ENCODE data around the gene LINC00305. TPM values are rescaled to one million over a fixed set of nuclear protein-coding genes. Genes with fewer than 3 reads are reported as not detected.

LINC00305 gene
- total and polyA plus RNA-seq, 2 donors (not counting 3 experiments of a cell fraction or from before 2014, with no cell fraction given), result not detected

GRCh38 chr18:64116571-64117175, 32.2 kb downstream of the LINC00305 start:
- TF ChIP-seq JUN (IDR thresholded peaks at IDR 0.05; ENCODE audit: borderline replicate concordance, insufficient read depth, insufficient read length, low read depth) (no peak), FOS (IDR thresholded peaks at IDR 0.05; ENCODE audit: borderline replicate concordance, insufficient read depth, low read length) (no peak), POLR2A (IDR thresholded peaks at IDR 0.05; ENCODE audit: low read depth, low read length) (no peak), POLR2AphosphoS5 (IDR thresholded peaks at IDR 0.05; ENCODE audit: insufficient read depth, low read depth, low read length) (no peak), GATA2 (IDR thresholded peaks at IDR 0.05; ENCODE audit: insufficient read depth, insufficient read length, low read depth, low read length) (no peak), MYC (IDR thresholded peaks at IDR 0.05; ENCODE audit: low read depth, low read length) (no peak), MAX (IDR thresholded peaks at IDR 0.05; ENCODE audit: insufficient read depth, insufficient read length) (no peak), CTCF (IDR thresholded peaks at IDR 0.05; ENCODE audit: extremely low read depth in 1 of 2, insufficient read depth in 1 of 2, low read depth in 1 of 2, low read length in 2 of 2) (no peak), EZH2 (IDR thresholded peaks at IDR 0.05; ENCODE audit: borderline replicate concordance, low read depth, low read length, severe bottlenecking) (no peak)
- intact Hi-C loops (cut with micrococcal nuclease), result no loop called here
- no peaks in the 10 kb centered on the region for H3K4me1 ChIP-seq (ENCODE audit: control insufficient read depth, extremely low read depth, insufficient read depth, low read length)
- no TSS peak for BruUV-seq (replicated peaks)
- no peak overlapping the region for H2AFZ ChIP-seq (ENCODE audit: low read depth, low read length)
- H3K9me1 ChIP-seq (replicated peaks; ENCODE audit: control insufficient read depth, extremely low read depth, insufficient read depth, low read length), result no peaks in the 10 kb centered on the region
- no peaks in the 10 kb centered on the region for H3K79me2 ChIP-seq (ENCODE audit: control insufficient read depth, insufficient read depth, low read length)
- H3K27me3 ChIP-seq (ENCODE audit: control insufficient read depth in 2 of 2, insufficient read depth in 2 of 2, low read length in 2 of 2), result no peaks in the 10 kb centered on the region
- no peak overlapping the region for H3K27ac ChIP-seq (ENCODE audit: insufficient read depth, low read depth, low read length)
- no peak overlapping the region for H3K4me3 ChIP-seq (replicated peaks in 1 of 3; ENCODE audit: insufficient read depth in 1 of 3, low read depth in 1 of 3, low read length in 3 of 3)
- dilution Hi-C loops (cut with MboI; ENCODE audit: extremely low pct_ligation_motif_present, low sequenced_read_pairs), result no loop called here
- POLR2A ChIA-PET, result no interaction called here
- CTCF ChIA-PET, result interaction anchor here (0.9 kb wide), 1 partner anchor 21 kb away, joined by 3 read pairs; no protein-coding TSS in a partner anchor
- no peak overlapping the region for H3K9ac ChIP-seq (replicated peaks; ENCODE audit: extremely low read depth, insufficient read depth, low read length)
- no peak overlapping the region for H3K4me2 ChIP-seq (ENCODE audit: insufficient read depth, low read length)
- no peak for FAIRE-seq
- no peaks in the 10 kb centered on the region for H4K20me1 ChIP-seq (replicated peaks; ENCODE audit: control insufficient read depth, extremely low read depth, insufficient read depth, low read length)
- no peaks in the 10 kb centered on the region for H3K36me3 ChIP-seq (ENCODE audit: control insufficient read depth in 2 of 2, extremely low read depth in 1 of 2, insufficient read depth in 2 of 2, low read length in 2 of 2)
- no peaks in the 10 kb centered on the region for H3K9me3 ChIP-seq (replicated peaks; ENCODE audit: control insufficient read depth, insufficient read depth, low read length)
- DNase-seq (ENCODE audit: low read depth, low spot score), result no peak

Data from endothelial cell of umbilical vein (primary cell).